ENCODE measurements around the gene DHRS13.

GRCh38 chr17:28885951-28886350 lies 16.9 kb downstream of the DHRS13 start:
- TF ChIP-seq CTCF (optimal IDR thresholded peaks at IDR 0.05 in 1 of 3, IDR thresholded peaks at IDR 0.05 in 1 of 3, conservative IDR thresholded peaks at IDR 0.05 in 1 of 3; ENCODE audit: extremely low read depth in 1 of 3, insufficient read depth in 2 of 3, low read length in 3 of 3) (no peak), EZH2 (IDR thresholded peaks at IDR 0.05; ENCODE audit: low read length) (no peak)

Data from keratinocyte (primary cell).